ENCODE measurements around the gene RHBDL1.

DNA sequence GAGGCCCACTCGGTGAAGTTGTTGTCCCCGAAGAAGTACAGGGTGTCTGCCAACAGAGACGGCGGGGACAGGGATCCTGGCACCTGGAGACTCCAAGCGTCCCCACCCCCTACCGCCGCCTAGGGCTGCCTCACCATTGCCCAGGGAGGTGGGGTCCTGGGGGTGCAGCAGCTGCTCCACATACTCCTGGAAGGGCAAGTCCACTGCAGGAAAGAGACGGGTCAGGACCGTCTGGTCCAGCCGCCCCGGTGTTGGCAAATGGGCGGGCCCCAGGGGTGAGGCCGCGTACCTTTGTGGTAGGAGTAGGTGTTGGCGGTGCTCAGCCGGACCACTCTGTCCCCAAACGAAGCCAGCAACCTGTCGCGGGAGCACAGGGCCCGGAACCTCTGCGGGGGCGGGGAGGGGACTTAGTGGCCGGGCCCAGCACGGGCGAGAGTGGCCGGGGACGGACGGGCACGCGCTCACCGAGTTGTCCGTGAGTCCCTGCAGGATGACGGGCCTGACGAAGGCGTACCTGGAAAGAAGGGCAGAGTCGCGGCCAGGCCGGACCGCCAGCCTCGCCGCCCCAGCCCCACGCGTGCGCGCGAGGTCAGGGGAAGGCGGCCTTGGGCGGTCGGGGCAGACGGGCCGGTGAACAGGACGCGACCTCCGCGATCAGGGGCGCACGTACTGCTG is 8.1 kb downstream of the RHBDL1 start:
- TF ChIP-seq RAD51 (IDR thresholded peaks at IDR 0.05), result no peak
- no peak for TF ChIP-seq CREB1 (IDR thresholded peaks at IDR 0.05; ENCODE audit: low read depth)
- TF ChIP-seq, protein P1, sequence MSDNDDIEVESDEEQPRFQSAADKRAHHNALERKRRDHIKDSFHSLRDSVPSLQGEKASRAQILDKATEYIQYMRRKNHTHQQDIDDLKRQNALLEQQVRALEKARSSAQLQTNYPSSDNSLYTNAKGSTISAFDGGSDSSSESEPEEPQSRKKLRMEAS (IDR thresholded peaks at IDR 0.05; ENCODE audit: low read depth, low read length), result no peak
- TF ChIP-seq EZH2 (IDR thresholded peaks at IDR 0.05; ENCODE audit: borderline replicate concordance, control insufficient read depth, low read depth, low read length), result no peak
- TF ChIP-seq SREBF2 (IDR thresholded peaks at IDR 0.05; ENCODE audit: low read length), result no peak
- no peak for TF ChIP-seq FOXM1 (IDR thresholded peaks at IDR 0.05; ENCODE audit: low read depth, low read length)
- TF ChIP-seq SMARCA5 (IDR thresholded peaks at IDR 0.05), result no peak
- TF ChIP-seq, protein P2, sequence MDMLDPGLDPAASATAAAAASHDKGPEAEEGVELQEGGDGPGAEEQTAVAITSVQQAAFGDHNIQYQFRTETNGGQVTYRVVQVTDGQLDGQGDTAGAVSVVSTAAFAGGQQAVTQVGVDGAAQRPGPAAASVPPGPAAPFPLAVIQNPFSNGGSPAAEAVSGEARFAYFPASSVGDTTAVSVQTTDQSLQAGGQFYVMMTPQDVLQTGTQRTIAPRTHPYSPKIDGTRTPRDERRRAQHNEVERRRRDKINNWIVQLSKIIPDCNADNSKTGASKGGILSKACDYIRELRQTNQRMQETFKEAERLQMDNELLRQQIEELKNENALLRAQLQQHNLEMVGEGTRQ (IDR thresholded peaks at IDR 0.05; ENCODE audit: borderline replicate concordance, low read depth, low read length), result no peak
- TF ChIP-seq SUZ12 (IDR thresholded peaks at IDR 0.05; ENCODE audit: unreplicated experiment), result no peak
- TF ChIP-seq GATAD2B (conservative IDR thresholded peaks at IDR 0.05; ENCODE audit: low read depth), result no peak
